Vagina (tissue), 2 donors: ENCODE data around the gene MBD6.

Experiments used
- POLR2A ChIP-seq, 2 donors: fragments of 450-650 bp; IDR thresholded peaks; one replicate each; pipeline ENCODE4 v1.6.1; 2017; ENCODE audit warnings: antibody characterized with exemption in 2 of 2, mild to moderate bottlenecking in 2 of 2, moderate library complexity in 2 of 2
- POLR2AphosphoS5 ChIP-seq, 2 donors: sonication (generic); formaldehyde crosslinking; IDR thresholded peaks; one replicate each; pipeline ENCODE4 v1.9.0; 2017; ENCODE audit warnings: antibody characterized with exemption in 2 of 2, mild to moderate bottlenecking in 2 of 2, low read depth in 1 of 2; ENCODE audit not compliant: insufficient read depth in 1 of 2
- TF ChIP-seq, protein P1 (sequence below), 3 experiments: fragments of 450-650 bp in 2 of 3; fragments of 200-600 bp in 1 of 3; sonication (generic) in 1 of 3; IDR thresholded peaks; one replicate each; pipeline ENCODE4 v1.5.1; 2017 to 2019; ENCODE audit warnings: antibody characterized with exemption in 3 of 3, mild to moderate bottlenecking in 2 of 3, moderate library complexity in 2 of 3

DNA sequence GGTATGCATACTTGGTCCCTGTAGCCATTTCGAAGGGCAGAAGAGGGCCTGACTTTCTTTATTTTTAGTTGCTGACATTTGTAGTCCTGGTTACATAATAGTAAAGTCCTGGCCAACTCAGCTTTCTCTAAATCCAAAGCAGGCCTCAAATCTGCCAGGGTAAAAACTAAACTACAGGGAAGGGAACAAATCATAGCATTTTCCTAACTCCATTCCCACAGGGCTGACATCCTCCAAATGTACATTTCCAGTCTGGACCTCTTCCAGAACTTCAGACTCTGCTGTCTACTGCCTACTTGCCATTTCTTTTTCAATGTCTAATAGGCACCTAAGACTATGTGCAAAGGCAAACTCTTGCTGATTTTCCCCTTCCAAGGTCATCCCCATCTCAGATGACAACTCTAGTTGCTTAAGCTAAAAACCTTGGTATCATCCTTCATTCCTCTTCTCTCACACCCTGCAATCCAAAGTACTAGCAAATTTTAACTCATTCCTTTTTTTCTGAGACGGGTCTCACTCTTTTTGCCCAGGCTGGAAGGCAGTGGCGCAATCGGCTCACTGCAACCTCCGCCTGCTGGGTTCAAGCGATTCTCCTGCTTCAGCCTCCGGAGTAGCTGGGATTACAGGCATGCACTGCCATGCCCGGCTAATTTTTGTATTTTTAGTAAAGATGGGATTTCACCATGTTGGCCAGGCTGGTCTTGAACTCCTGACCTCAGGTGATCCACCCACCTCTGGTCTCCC, 4.3 kb upstream of the MBD6 start:
- TF ChIP-seq, protein P1, sequence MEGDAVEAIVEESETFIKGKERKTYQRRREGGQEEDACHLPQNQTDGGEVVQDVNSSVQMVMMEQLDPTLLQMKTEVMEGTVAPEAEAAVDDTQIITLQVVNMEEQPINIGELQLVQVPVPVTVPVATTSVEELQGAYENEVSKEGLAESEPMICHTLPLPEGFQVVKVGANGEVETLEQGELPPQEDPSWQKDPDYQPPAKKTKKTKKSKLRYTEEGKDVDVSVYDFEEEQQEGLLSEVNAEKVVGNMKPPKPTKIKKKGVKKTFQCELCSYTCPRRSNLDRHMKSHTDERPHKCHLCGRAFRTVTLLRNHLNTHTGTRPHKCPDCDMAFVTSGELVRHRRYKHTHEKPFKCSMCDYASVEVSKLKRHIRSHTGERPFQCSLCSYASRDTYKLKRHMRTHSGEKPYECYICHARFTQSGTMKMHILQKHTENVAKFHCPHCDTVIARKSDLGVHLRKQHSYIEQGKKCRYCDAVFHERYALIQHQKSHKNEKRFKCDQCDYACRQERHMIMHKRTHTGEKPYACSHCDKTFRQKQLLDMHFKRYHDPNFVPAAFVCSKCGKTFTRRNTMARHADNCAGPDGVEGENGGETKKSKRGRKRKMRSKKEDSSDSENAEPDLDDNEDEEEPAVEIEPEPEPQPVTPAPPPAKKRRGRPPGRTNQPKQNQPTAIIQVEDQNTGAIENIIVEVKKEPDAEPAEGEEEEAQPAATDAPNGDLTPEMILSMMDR (IDR thresholded peaks at IDR 0.05) = no peak
- TF ChIP-seq POLR2AphosphoS5 (IDR thresholded peaks at IDR 0.05; ENCODE audit: insufficient read depth in 1 of 2, low read depth in 1 of 2) = no peak
- TF ChIP-seq POLR2A (IDR thresholded peaks at IDR 0.05) = no peak
